Ovary (tissue), 3 donors: Measurements from ENCODE around the gene IFT52.

ENCODE experiments used
- POLR2A ChIP-seq: fragments of 450-650 bp; IDR thresholded peaks from one replicate; pipeline ENCODE4 v1.6.1; 2017; ENCODE audit warnings: antibody characterized with exemption, mild to moderate bottlenecking, moderate library complexity
- TF ChIP-seq, protein P1 (sequence below), 3 donors: fragments of 450-650 bp in 2 of 3; fragments of 200-600 bp in 1 of 3; IDR thresholded peaks; one replicate each; pipeline versions ENCODE4 v1.5.1 to v1.8.0; 2016 to 2022; ENCODE audit warnings: antibody characterized with exemption in 3 of 3, mild to moderate bottlenecking in 1 of 3
- donor health status: DM: no; HTN: no; CAD: no.

GRCh38 chr20:43544501-43544900 is 46.2 kb upstream of the IFT52 start:
- TF ChIP-seq, protein P1, sequence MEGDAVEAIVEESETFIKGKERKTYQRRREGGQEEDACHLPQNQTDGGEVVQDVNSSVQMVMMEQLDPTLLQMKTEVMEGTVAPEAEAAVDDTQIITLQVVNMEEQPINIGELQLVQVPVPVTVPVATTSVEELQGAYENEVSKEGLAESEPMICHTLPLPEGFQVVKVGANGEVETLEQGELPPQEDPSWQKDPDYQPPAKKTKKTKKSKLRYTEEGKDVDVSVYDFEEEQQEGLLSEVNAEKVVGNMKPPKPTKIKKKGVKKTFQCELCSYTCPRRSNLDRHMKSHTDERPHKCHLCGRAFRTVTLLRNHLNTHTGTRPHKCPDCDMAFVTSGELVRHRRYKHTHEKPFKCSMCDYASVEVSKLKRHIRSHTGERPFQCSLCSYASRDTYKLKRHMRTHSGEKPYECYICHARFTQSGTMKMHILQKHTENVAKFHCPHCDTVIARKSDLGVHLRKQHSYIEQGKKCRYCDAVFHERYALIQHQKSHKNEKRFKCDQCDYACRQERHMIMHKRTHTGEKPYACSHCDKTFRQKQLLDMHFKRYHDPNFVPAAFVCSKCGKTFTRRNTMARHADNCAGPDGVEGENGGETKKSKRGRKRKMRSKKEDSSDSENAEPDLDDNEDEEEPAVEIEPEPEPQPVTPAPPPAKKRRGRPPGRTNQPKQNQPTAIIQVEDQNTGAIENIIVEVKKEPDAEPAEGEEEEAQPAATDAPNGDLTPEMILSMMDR (IDR thresholded peaks at IDR 0.05) = no peak
- no peak for TF ChIP-seq POLR2A
